Panc1 (cell line): ENCODE data around the gene RPA4. TPM values are rescaled to one million over a fixed set of nuclear protein-coding genes. Genes with fewer than 3 reads are reported as not detected.

Experiments used
- ATAC-seq: fragments of 200-7000 bp; cut with Tn5 transposase; 2 replicates; pipeline ENCODE4 v1.9.1; 2020; ENCODE audit warnings: mild to moderate bottlenecking, moderate library complexity
- BruUV-seq: library from RNA; stranded (reverse); fragments of 400-500 nt; replicated peaks from 2 replicates; lab custom pipeline; 2021; lab: Mats Ljungman, UMichigan
- CTCF ChIA-PET: fragments of 300-600 bp; sonication (Branson Sonifier 250); formaldehyde crosslinking; loops from one replicate; lab custom pipeline; 2022; ENCODE audit warnings: antibody characterized with exemption; lab: Charles Lee
- POLR2A ChIA-PET: fragments of 300-600 bp; sonication (Branson Sonifier 250); formaldehyde crosslinking; loops from one replicate; lab custom pipeline; 2022; ENCODE audit warnings: antibody characterized with exemption; lab: Charles Lee
- DNase-seq: peaks from one replicate; pipeline ENCODE4 v3.0.0-alpha.2; 2010; ENCODE audit warnings: low read depth, low spot score
- H3K27ac ChIP-seq: 2 replicates; pipeline ENCODE4 v1.5.1; 2011; ENCODE audit warnings: mild to moderate bottlenecking, low read length, inconsistent platforms
- H3K27me3 ChIP-seq: fragments of 200-500 bp; sonication (Bioruptor generic); 2 replicates; pipeline ENCODE4 v1.6.0; 2014; ENCODE audit warnings: low read length, inconsistent platforms; ENCODE audit not compliant: control insufficient read depth, insufficient read depth
- H3K36me3 ChIP-seq: fragments of 200-500 bp; sonication (Bioruptor generic); 2 replicates; pipeline ENCODE4 v1.5.1; 2014; ENCODE audit warnings: inconsistent platforms, mild to moderate bottlenecking, low read length, moderate library complexity; ENCODE audit not compliant: control insufficient read depth, insufficient read depth
- H3K4me1 ChIP-seq: 2 replicates; pipeline ENCODE4 v1.5.1; 2011; ENCODE audit warnings: inconsistent platforms, mild to moderate bottlenecking, low read length, moderate library complexity; ENCODE audit not compliant: control insufficient read depth, insufficient read depth
- H3K4me3 ChIP-seq, 2 experiments: 2 replicates each; pipeline ENCODE4 v1.5.1; 2011 to 2012; ENCODE audit warnings: low read depth in 2 of 2, low read length in 2 of 2, mild to moderate bottlenecking in 2 of 2, inconsistent platforms in 1 of 2, moderate library complexity in 1 of 2
- H3K9me3 ChIP-seq: fragments of 200-500 bp; sonication (Bioruptor generic); 2 replicates; pipeline ENCODE4 v1.5.1; 2014; ENCODE audit warnings: low read depth, mild to moderate bottlenecking, inconsistent platforms, low read length, moderate library complexity; ENCODE audit not compliant: control insufficient read depth, insufficient read depth
- CTCF ChIP-seq: fragments of 450-650 bp; IDR thresholded peaks from 2 replicates; pipeline ENCODE4 v1.5.1; 2017; ENCODE audit warnings: mild to moderate bottlenecking
- POLR2AphosphoS5 ChIP-seq: IDR thresholded peaks from 2 replicates; pipeline ENCODE4 v1.6.1; 2012; ENCODE audit warnings: mild to moderate bottlenecking, low read depth, low read length, moderate library complexity
- REST ChIP-seq, 2 experiments: IDR thresholded peaks; 2 replicates each; pipeline ENCODE4 v1.6.1; 2011 to 2012; ENCODE audit warnings: low read depth in 2 of 2, control low read depth in 1 of 2, low read length in 1 of 2, mild to moderate bottlenecking in 1 of 2, moderate library complexity in 1 of 2; ENCODE audit not compliant: insufficient read depth in 1 of 2
- SIN3A ChIP-seq: IDR thresholded peaks from 2 replicates; pipeline ENCODE4 v1.6.1; 2012; ENCODE audit warnings: low read depth, mild to moderate bottlenecking, low read length, moderate library complexity, borderline replicate concordance; ENCODE audit not compliant: insufficient read depth
- TCF7L2 ChIP-seq: IDR thresholded peaks from 2 replicates; pipeline ENCODE4 v1.6.1; 2011; ENCODE audit warnings: mild to moderate bottlenecking, low read depth, low read length, inconsistent platforms
- in situ Hi-C: cut with HindIII; loops from 2 replicates; pipeline ENCODE4 v1.10.0; 2016; ENCODE audit warnings: low sequenced_read_pairs, low pct_unique_long_range_greater_than_20kb
- intact Hi-C: fragments of 100-400 bp; cut with micrococcal nuclease; formaldehyde crosslinking; loops from one replicate; pipeline ENCODE4 v1.10.0; 2022; ENCODE audit not compliant: unreplicated experiment
- total RNA-seq: library from RNA; stranded (reverse); gene quantifications from one replicate; pipeline ENCODE4 v1.2.1, GENCODE V29; 2021; ENCODE audit not compliant: unreplicated experiment

Gene RPA4
- total RNA-seq, 1 experiment from 2014 or later: 0.23 TPM

GRCh38 chrX:96909291-96909690, 25.6 kb downstream of the RPA4 start:
- CTCF ChIA-PET: no interaction called here
- intact Hi-C loops: no loop called here
- Histone ChIP-seq H3K4me1 (no peaks in the 10 kb centered on the region), H3K36me3 (no peaks in the 10 kb centered on the region), H3K27ac (no peak overlapping the region), H3K27me3 (no peaks in the 10 kb centered on the region), H3K4me3 (no peak overlapping the region), H3K9me3 (no peaks in the 10 kb centered on the region)
- POLR2A ChIA-PET: no interaction called here
- BruUV-seq: no TSS peak
- no peak for DNase-seq
- TF ChIP-seq SIN3A (no peak), REST (IDR thresholded peaks at IDR 0.05; ENCODE audit: insufficient read depth in 1 of 2, low read depth in 2 of 2, low read length in 1 of 2) (no peak), POLR2AphosphoS5 (no peak), CTCF (no peak), TCF7L2 (no peak)
- in situ Hi-C loops: no loop called here
- ATAC-seq: no peak

GRCh38 chrX:96918864-96919263, 35.2 kb downstream of the RPA4 start:
- TF ChIP-seq TCF7L2: no peak
- no peak for TF ChIP-seq POLR2AphosphoS5
- TF ChIP-seq REST (IDR thresholded peaks at IDR 0.05; ENCODE audit: insufficient read depth in 1 of 2, low read depth in 2 of 2, low read length in 1 of 2): no peak
- TF ChIP-seq CTCF: no peak
- TF ChIP-seq SIN3A: no peak
- in situ Hi-C loops (no loop called here), intact Hi-C loops (no loop called here)
- BruUV-seq: no TSS peak
- ChIA-PET POLR2A (no interaction called here), CTCF (no interaction called here)
- H3K4me3 ChIP-seq: no peak overlapping the region
- H3K36me3 ChIP-seq: no peaks in the 10 kb centered on the region
- no peaks in the 10 kb centered on the region for H3K9me3 ChIP-seq
- no peaks in the 10 kb centered on the region for H3K27me3 ChIP-seq
- no peak overlapping the region for H3K27ac ChIP-seq
- ATAC-seq: no peak
- H3K4me1 ChIP-seq: no peaks in the 10 kb centered on the region
- no peak for DNase-seq
